GM21529 (cell line): ENCODE measurements around the gene TMEM131.

ENCODE experiments used
- ATAC-seq: cut with Tn5 transposase; IDR thresholded peaks from one replicate; pipeline ENCODE4 v1.9.1; 2021; ENCODE audit not compliant: unreplicated experiment

The TMEM131 gene

GRCh38 chr2:97745474-97746174, 250.1 kb downstream of the TMEM131 start:
- no peak for ATAC-seq

GRCh38 chr2:97743913-97744312, 251.8 kb downstream of the TMEM131 start:
- no peak for ATAC-seq

GRCh38 chr2:97742381-97742847, 253.3 kb downstream of the TMEM131 start:
- ATAC-seq = no peak

GRCh38 chr2:97741686-97742085, 254.1 kb downstream of the TMEM131 start:
- ATAC-seq = no peak

DNA sequence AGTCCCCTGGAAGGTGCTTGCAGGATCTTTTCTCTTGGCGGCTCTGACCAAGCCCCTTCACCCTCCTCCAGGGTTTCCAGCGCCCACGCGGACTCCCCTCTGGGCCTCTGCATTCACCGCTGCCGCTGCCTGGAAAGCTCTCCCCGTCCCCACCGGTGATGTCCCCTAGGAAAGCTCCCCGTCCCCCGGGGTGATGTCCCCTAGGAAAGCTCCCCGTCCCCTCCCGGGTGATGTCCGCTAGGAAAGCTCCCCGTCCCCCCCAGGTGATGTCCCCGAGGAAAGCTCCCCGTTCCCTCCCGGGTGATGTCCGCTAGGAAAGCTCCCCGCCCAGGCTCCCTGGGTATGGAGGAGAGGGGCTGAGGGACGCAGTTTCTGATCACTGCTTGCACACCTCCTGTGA, 254.5 kb downstream of the TMEM131 start:
- no peak for ATAC-seq

GRCh38 chr2:97740590-97741182, 255.1 kb downstream of the TMEM131 start:
- ATAC-seq = no peak

- ATAC-seq = no peak
Observed at GRCh38 chr2:97739893-97740245, 255.9 kb downstream of the TMEM131 start.

- ATAC-seq = no peak
Observed at GRCh38 chr2:97739020-97739892, 256.5 kb downstream of the TMEM131 start.

DNA sequence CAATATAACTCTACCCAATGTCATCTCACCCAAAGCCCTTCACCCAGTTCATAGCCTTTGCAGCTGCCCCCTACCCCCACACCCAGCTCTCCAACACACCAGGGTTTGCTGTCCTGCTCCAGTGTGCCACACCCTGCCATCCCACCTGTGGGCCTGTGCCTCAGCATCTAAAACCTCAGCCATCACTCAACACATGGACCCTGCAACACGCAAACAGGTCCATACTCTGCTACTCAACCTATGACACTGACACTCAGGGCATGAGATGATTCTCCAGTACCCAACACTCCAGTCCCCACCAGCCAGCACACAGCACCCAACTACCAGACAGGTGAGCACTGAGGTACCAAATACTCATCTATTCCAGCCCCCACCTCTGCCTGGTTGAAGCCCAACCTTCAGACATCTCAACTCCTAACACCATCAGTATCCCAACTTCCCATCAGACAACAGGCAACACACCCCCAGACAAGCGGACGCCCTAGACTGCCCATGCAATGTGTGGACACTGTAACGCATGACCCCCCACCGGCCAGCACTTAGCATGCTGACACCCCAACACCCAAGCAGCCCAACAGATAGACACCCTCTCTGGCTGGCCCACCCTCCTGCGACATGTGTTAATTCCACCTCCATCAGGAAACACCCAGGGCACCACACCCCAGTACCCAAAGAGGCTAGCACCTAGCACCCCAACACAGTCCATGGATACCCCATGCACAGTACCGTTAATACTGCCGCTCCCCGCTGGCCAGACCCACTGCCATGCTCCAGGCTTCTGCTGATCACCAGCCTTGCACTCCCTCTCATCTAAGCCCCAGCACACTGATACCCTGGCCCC, 257.3 kb downstream of the TMEM131 start:
- ATAC-seq = no peak

DNA sequence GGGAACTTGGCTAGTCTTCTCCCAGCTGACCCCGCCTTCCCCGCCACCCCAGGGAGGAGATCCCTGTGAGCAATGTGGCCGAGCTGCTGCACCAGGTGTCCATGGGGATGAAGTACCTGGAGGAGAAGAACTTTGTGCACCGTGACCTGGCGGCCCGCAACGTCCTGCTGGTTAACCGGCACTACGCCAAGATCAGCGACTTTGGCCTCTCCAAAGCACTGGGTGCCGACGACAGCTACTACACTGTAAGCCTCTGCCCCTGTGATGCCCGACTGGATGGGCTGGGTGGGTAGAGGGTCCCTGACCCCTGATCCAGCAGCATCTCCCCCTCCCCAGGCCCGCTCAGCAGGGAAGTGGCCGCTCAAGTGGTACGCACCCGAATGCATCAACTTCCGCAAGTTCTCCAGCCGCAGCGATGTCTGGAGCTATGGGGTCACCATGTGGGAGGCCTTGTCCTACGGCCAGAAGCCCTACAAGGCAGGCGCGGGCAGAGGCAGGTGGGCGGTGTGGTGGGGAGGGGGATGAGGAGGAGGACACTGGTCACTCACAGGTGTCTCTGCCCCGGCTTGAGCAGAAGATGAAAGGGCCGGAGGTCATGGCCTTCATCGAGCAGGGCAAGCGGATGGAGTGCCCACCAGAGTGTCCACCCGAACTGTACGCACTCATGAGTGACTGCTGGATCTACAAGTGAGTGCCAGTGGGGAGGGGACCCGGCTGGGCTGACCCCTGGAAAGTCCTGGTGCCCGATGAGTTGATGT, 258.1 kb downstream of the TMEM131 start:
- no peak for ATAC-seq

- ATAC-seq = no peak
Observed at GRCh38 chr2:97736608-97737330, 259.0 kb downstream of the TMEM131 start.

GRCh38 chr2:97736185-97736584, 259.6 kb downstream of the TMEM131 start:
- ATAC-seq = no peak

DNA sequence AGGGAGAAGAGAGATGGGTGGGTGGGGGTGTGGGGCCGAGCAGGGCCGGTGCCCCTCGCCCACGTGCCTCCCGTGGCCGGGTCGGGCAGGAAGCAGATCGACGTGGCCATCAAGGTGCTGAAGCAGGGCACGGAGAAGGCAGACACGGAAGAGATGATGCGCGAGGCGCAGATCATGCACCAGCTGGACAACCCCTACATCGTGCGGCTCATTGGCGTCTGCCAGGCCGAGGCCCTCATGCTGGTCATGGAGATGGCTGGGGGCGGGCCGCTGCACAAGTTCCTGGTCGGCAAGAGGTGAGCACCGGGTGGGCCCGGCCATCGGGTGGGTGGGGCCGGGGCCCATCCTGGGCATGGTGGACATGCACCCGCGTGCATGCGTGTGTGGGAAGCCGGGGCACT, 260.6 kb downstream of the TMEM131 start:
- ATAC-seq = no peak

DNA sequence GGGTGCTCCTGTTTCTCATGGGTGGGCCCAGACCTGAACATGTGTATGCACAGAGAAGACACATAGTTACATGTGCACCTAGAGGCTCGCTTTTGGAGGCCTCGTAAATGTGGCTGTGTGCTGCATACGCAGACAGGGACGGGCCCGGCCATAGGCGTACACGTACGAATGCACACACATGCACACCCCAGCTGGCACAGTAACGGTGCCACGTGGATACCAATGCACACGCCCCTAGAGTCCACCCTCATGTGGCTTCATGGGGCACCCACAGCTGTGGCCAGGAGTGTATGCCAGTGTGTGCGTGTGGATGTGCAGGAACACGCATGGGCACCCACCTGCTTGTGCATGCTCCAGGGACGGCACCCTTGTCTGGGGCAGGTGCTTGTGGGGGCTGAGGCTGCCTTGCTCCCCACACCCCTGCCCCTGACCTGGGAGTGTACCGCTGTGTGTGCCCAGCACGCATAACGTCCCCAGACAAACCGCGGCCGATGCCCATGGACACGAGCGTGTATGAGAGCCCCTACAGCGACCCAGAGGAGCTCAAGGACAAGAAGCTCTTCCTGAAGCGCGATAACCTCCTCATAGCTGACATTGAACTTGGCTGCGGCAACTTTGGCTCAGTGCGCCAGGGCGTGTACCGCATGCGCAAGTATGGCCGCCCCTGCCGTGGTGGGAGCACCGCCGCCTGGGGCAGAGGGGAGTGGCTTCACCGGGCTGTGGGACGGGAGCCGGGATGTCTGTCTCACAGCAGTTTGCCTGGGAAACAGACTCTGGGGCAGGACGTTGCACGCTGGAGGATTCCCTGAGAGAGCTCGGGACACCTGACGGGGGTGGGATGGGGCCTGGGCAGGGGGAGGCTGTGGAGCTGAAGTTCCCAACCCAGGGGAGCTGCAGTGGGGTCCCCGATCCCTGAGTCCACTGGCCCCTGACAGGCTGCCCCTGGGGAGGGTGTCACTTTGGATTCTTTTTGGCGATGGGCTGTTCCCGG, 261.4 kb downstream of the TMEM131 start:
- no peak for ATAC-seq

DNA sequence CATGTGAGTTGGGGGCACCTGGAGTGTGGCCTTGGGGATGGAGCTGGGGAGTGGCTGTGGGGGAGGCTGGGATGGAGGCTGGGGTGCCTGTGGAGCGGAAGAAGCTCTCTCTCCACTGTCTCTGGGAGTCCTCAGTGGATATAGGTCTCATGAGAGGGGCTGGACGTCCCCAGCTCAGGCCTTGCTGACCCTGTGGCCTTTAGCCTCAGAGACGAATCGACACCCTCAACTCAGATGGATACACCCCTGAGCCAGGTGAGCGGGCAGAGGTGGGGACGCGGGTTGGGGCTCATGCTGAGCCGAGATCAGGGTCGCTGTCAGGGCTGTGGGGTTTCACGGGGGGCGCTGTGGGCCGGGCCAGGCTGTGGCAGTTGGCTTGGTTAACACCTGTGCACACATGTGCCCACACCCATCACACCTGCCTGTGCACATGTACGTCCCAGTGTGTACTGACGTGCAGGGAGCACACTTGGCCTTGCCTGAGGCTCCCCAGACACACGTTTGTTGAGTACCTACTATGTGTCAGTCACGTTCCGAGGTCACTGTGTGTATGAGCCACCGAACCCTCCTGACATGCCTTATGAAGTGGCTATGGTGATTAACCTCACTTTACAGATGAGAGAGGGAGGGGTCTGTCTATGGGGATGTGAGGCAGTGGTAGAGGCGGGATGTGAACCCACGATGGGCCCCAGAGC, 262.3 kb downstream of the TMEM131 start:
- ATAC-seq = no peak

GRCh38 chr2:97732436-97733340, 263.1 kb downstream of the TMEM131 start:
- no peak for ATAC-seq
